Fibroblast of villous mesenchyme (primary cell): ENCODE results near the gene TSPAN5. TPM values are rescaled to one million over a fixed set of nuclear protein-coding genes. Genes with fewer than 3 reads are reported as not detected.

Source experiments
- DNase-seq: peaks from one replicate; pipeline ENCODE4 v3.0.0-alpha.2; 2010; ENCODE audit warnings: low read depth
- H3K4me3 ChIP-seq: 2 replicates; pipeline ENCODE4 v1.5.1; 2011; ENCODE audit warnings: low read depth, mild to moderate bottlenecking, low read length
- CTCF ChIP-seq: IDR thresholded peaks from 2 replicates; pipeline ENCODE4 v1.5.1; 2012; ENCODE audit warnings: low read depth, mild to moderate bottlenecking, low read length; ENCODE audit not compliant: insufficient read depth
- total RNA-seq: library from RNA; depleted of rRNA; stranded (reverse); fragments of >200 nt; gene quantifications from 2 replicates; pipeline ENCODE4 v1.2.3, GENCODE V29; 2012

The TSPAN5 gene
- total RNA-seq, 1 donor: 50.5 TPM

DNA sequence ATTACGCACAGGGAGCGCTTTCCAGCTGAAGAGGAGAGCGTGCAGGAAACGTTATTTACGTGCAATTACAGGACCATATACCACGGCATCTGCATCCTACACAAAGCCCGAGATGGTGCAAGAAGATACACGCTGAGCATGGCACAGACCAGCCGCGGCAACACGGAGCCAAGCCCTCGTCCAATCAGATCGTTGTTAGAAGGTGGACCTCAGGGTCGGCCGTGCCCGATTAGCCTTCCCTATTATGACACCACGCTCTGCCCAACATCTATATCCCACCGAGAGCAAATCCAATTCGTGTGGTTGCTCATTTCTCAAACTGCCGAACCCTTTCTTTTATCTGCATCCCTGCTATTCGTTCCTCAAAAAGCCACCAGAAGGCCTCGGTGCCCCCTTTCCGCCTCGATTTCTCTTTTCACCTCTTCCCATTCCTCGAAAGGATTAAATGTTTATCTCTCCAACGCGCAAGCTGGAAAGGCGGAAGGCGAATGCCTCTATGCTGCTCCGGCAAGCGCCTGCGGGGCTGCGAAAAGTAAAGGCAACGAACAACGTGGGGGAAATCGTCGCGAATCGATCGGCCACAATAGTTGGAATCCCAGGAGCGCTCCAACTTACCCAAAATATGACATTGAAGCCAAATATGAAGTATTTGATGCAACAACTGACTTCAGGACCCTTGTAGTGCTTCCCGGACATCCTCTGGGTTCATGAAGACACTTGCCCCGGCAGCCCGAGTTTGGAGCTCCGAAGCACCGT, 702 bp downstream of the TSPAN5 start:
- peak; percentile 80 for DNase-seq
- TF ChIP-seq CTCF: no peak
- H3K4me3 ChIP-seq: peak overlapping the region; percentile 85

DNA sequence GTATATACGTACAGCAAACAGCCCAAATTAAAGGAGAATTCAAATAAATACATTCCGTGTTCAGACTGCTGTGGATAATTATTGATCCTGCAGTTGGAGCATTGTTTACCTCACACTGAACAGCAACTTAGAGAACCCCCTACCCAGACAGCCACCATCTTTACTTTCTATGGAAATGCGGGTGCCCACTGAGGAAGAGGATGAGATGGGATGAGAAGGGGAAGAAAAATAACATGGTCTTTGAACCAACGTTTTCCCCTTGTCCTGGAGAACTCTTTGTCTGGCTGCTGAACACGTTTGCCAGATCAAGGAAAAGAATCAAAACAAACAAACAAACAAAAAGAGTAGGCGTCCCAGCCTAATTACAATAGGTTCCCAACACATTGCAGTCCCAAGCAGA, 1.5 kb downstream of the TSPAN5 start:
- no peak for DNase-seq
- no peak for TF ChIP-seq CTCF

GRCh38 chr4:98656443-98656842, 2.0 kb downstream of the TSPAN5 start:
- peak overlapping the region; percentile 85 for H3K4me3 ChIP-seq
- no peak for TF ChIP-seq CTCF
- no peak for DNase-seq

More for the DNA sequence above, 1.5 kb downstream of the TSPAN5 start:
- H3K4me3 ChIP-seq: peak overlapping the region; percentile 85

- H3K4me3 ChIP-seq: no peak overlapping the region
- DNase-seq: peak; percentile 76
These were observed 4.2 kb downstream of the TSPAN5 start for GRCh38 chr4:98653890-98654867.

GRCh38 chr4:98652996-98653395, 5.4 kb downstream of the TSPAN5 start:
- no peak for DNase-seq
- no peak for TF ChIP-seq CTCF
- no peak overlapping the region for H3K4me3 ChIP-seq

More at GRCh38 chr4:98653890-98654867, 4.2 kb downstream of the TSPAN5 start:
- no peak for TF ChIP-seq CTCF

DNA sequence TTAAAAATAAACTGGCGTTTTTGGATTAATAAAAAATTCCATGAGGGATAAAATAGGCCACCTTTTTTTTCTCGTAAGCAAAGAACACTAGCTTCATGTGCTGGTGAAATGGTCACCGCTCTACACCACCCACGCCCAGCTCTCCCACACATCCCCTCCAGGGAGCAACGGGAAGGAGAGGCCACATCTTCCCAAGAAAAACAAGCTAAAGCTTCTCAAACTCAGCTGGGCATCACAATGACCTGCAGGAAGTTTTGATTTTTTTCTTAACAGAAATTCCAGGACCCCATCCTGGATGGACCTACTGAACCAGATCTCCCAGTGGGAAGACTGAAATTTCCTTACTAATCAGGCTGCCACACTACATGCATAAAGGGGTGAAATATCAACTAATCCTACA, 9.8 kb downstream of the TSPAN5 start:
- no peak overlapping the region for H3K4me3 ChIP-seq
- DNase-seq: peak; percentile 42
- TF ChIP-seq CTCF: no peak
